Breast epithelium (tissue), 3 donors: ENCODE data around the gene ZNF775.

ENCODE experiments used
- CTCF ChIP-seq, 3 donors: fragments of 450-650 bp; IDR thresholded peaks; one replicate each; pipeline ENCODE4 v1.5.1; 2016 to 2017; ENCODE audit warnings: antibody characterized with exemption in 3 of 3, mild to moderate bottlenecking in 3 of 3, moderate library complexity in 3 of 3
- POLR2A ChIP-seq: fragments of 450-650 bp; IDR thresholded peaks from one replicate; pipeline ENCODE4 v1.6.1; 2016; ENCODE audit warnings: antibody characterized with exemption, mild to moderate bottlenecking, moderate library complexity

GRCh38 chr7:150332852-150333635 is 46.1 kb upstream of the ZNF775 start:
- no peak for TF ChIP-seq CTCF (IDR thresholded peaks at IDR 0.05)
- TF ChIP-seq POLR2A, result no peak
